H1 (cell line): Measurements from ENCODE around the gene MAOB.

ENCODE experiments used
- BRCA1 ChIP-seq: IDR thresholded peaks from 2 replicates; pipeline ENCODE4 v1.6.1; 2012; ENCODE audit warnings: low read depth, low read length, improper control_type of control experiment
- CBX5 ChIP-seq: fragments of 300-800, 300-1000 bp; sonication (generic); IDR thresholded peaks from 2 replicates; pipeline ENCODE4 v1.7.1; 2016; ENCODE audit warnings: antibody characterized with exemption, low read length, low read depth
- CREB1 ChIP-seq: IDR thresholded peaks from 2 replicates; pipeline ENCODE4 v1.6.1; 2012; ENCODE audit warnings: inconsistent platforms
- CTCF ChIP-seq, 3 experiments: IDR thresholded peaks; 1 replicate in 2 of 3; 2 replicates in 1 of 3; pipeline versions ENCODE4 v1.5.1 to v1.6.1; 2011; ENCODE audit warnings: low read length in 3 of 3, mild to moderate bottlenecking in 3 of 3, inconsistent platforms in 2 of 3, low read depth in 1 of 3, moderate library complexity in 1 of 3; ENCODE audit not compliant: insufficient read depth in 1 of 3; ENCODE audit errors: control extremely low read depth in 1 of 3
- JUND ChIP-seq: IDR thresholded peaks from 2 replicates; pipeline ENCODE4 v1.6.1; 2011; ENCODE audit warnings: mild to moderate bottlenecking, improper control_type of control experiment, low read length
- POLR2A ChIP-seq, 2 experiments: IDR thresholded peaks; 1 replicate in 1 of 2; 2 replicates in 1 of 2; pipeline ENCODE4 v1.6.1; 2011; ENCODE audit warnings: low read depth in 2 of 2, low read length in 2 of 2, mild to moderate bottlenecking in 2 of 2; ENCODE audit errors: control extremely low read depth in 1 of 2
- POLR2AphosphoS5 ChIP-seq: IDR thresholded peaks from 2 replicates; pipeline ENCODE4 v1.6.1; 2011; ENCODE audit warnings: low read depth, low read length
- SUZ12 ChIP-seq: fragments of 200-600 bp; sonication (generic); IDR thresholded peaks from 2 replicates; pipeline ENCODE4 v1.6.1; 2012; ENCODE audit warnings: mild to moderate bottlenecking, inconsistent platforms, low read length, moderate library complexity, mixed read lengths
- USF2 ChIP-seq: IDR thresholded peaks from 2 replicates; pipeline ENCODE4 v1.6.1; 2011; ENCODE audit warnings: low read length, improper control_type of control experiment
- TF ChIP-seq, protein P1 (sequence below): fragments of 300-600 bp; sonication (generic); IDR thresholded peaks from 2 replicates; pipeline ENCODE4 v1.7.1; 2012; ENCODE audit warnings: low read length, moderate library complexity, mild to moderate bottlenecking, inconsistent platforms; ENCODE audit not compliant: insufficient replicate concordance
- TF ChIP-seq, protein P2 (sequence below): IDR thresholded peaks from 2 replicates; pipeline ENCODE4 v1.6.1; 2012; ENCODE audit warnings: low read length, inconsistent platforms

GRCh38 chrX:43866423-43866822 lies 15.8 kb downstream of the MAOB start:
- TF ChIP-seq SUZ12 (no peak), CTCF (IDR thresholded peaks at IDR 0.05; ENCODE audit: control extremely low read depth in 1 of 3, insufficient read depth in 1 of 3, low read depth in 1 of 3, low read length in 3 of 3) (no peak), POLR2AphosphoS5 (no peak), POLR2A (IDR thresholded peaks at IDR 0.05; ENCODE audit: control extremely low read depth in 1 of 2, low read depth in 2 of 2, low read length in 2 of 2) (no peak), JUND (no peak), BRCA1 (no peak), USF2 (no peak), CREB1 (no peak), CBX5 (no peak)
- TF ChIP-seq, protein P1, sequence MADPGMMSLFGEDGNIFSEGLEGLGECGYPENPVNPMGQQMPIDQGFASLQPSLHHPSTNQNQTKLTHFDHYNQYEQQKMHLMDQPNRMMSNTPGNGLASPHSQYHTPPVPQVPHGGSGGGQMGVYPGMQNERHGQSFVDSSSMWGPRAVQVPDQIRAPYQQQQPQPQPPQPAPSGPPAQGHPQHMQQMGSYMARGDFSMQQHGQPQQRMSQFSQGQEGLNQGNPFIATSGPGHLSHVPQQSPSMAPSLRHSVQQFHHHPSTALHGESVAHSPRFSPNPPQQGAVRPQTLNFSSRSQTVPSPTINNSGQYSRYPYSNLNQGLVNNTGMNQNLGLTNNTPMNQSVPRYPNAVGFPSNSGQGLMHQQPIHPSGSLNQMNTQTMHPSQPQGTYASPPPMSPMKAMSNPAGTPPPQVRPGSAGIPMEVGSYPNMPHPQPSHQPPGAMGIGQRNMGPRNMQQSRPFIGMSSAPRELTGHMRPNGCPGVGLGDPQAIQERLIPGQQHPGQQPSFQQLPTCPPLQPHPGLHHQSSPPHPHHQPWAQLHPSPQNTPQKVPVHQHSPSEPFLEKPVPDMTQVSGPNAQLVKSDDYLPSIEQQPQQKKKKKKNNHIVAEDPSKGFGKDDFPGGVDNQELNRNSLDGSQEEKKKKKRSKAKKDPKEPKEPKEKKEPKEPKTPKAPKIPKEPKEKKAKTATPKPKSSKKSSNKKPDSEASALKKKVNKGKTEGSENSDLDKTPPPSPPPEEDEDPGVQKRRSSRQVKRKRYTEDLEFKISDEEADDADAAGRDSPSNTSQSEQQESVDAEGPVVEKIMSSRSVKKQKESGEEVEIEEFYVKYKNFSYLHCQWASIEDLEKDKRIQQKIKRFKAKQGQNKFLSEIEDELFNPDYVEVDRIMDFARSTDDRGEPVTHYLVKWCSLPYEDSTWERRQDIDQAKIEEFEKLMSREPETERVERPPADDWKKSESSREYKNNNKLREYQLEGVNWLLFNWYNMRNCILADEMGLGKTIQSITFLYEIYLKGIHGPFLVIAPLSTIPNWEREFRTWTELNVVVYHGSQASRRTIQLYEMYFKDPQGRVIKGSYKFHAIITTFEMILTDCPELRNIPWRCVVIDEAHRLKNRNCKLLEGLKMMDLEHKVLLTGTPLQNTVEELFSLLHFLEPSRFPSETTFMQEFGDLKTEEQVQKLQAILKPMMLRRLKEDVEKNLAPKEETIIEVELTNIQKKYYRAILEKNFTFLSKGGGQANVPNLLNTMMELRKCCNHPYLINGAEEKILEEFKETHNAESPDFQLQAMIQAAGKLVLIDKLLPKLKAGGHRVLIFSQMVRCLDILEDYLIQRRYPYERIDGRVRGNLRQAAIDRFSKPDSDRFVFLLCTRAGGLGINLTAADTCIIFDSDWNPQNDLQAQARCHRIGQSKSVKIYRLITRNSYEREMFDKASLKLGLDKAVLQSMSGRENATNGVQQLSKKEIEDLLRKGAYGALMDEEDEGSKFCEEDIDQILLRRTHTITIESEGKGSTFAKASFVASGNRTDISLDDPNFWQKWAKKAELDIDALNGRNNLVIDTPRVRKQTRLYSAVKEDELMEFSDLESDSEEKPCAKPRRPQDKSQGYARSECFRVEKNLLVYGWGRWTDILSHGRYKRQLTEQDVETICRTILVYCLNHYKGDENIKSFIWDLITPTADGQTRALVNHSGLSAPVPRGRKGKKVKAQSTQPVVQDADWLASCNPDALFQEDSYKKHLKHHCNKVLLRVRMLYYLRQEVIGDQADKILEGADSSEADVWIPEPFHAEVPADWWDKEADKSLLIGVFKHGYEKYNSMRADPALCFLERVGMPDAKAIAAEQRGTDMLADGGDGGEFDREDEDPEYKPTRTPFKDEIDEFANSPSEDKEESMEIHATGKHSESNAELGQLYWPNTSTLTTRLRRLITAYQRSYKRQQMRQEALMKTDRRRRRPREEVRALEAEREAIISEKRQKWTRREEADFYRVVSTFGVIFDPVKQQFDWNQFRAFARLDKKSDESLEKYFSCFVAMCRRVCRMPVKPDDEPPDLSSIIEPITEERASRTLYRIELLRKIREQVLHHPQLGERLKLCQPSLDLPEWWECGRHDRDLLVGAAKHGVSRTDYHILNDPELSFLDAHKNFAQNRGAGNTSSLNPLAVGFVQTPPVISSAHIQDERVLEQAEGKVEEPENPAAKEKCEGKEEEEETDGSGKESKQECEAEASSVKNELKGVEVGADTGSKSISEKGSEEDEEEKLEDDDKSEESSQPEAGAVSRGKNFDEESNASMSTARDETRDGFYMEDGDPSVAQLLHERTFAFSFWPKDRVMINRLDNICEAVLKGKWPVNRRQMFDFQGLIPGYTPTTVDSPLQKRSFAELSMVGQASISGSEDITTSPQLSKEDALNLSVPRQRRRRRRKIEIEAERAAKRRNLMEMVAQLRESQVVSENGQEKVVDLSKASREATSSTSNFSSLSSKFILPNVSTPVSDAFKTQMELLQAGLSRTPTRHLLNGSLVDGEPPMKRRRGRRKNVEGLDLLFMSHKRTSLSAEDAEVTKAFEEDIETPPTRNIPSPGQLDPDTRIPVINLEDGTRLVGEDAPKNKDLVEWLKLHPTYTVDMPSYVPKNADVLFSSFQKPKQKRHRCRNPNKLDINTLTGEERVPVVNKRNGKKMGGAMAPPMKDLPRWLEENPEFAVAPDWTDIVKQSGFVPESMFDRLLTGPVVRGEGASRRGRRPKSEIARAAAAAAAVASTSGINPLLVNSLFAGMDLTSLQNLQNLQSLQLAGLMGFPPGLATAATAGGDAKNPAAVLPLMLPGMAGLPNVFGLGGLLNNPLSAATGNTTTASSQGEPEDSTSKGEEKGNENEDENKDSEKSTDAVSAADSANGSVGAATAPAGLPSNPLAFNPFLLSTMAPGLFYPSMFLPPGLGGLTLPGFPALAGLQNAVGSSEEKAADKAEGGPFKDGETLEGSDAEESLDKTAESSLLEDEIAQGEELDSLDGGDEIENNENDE = no peak
- TF ChIP-seq, protein P2, sequence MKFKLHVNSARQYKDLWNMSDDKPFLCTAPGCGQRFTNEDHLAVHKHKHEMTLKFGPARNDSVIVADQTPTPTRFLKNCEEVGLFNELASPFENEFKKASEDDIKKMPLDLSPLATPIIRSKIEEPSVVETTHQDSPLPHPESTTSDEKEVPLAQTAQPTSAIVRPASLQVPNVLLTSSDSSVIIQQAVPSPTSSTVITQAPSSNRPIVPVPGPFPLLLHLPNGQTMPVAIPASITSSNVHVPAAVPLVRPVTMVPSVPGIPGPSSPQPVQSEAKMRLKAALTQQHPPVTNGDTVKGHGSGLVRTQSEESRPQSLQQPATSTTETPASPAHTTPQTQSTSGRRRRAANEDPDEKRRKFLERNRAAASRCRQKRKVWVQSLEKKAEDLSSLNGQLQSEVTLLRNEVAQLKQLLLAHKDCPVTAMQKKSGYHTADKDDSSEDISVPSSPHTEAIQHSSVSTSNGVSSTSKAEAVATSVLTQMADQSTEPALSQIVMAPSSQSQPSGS = no peak
